ENCODE data around the gene DTX2. TPM values are rescaled to one million over a fixed set of nuclear protein-coding genes. Genes with fewer than 3 reads are reported as not detected.
"Not testable (repeated sequence)": the region's sequence is repeated elsewhere in the genome, so short reads cannot be mapped to it uniquely, and the experiment has no call there.

DTX2 gene
- total RNA-seq, 1 donor from 2014 or later, result 23.3 TPM

- not testable (repeated sequence) for H3K4me1 Mint-ChIP-seq (ENCODE audit: low read depth, unreplicated experiment); H3K27ac Mint-ChIP-seq (ENCODE audit: unreplicated experiment); H3K4me3 Mint-ChIP-seq (ENCODE audit: unreplicated experiment); DNase-seq; H3K36me3 Mint-ChIP-seq (ENCODE audit: unreplicated experiment); H3K27me3 Mint-ChIP-seq (ENCODE audit: unreplicated experiment); H3K9me3 Mint-ChIP-seq (ENCODE audit: unreplicated experiment)
These were observed 36.5 kb downstream of the DTX2 start for GRCh38 chr7:76497918-76498582.

GRCh38 chr7:76498583-76499200 lies 37.2 kb downstream of the DTX2 start:
- H3K36me3 Mint-ChIP-seq (ENCODE audit: unreplicated experiment); DNase-seq; H3K27me3 Mint-ChIP-seq (ENCODE audit: unreplicated experiment); H3K9me3 Mint-ChIP-seq (ENCODE audit: unreplicated experiment); H3K4me1 Mint-ChIP-seq (ENCODE audit: low read depth, unreplicated experiment); H3K27ac Mint-ChIP-seq (ENCODE audit: unreplicated experiment); H3K4me3 Mint-ChIP-seq (ENCODE audit: unreplicated experiment): not testable (repeated sequence)

- not testable (repeated sequence) for H3K9me3 Mint-ChIP-seq (ENCODE audit: unreplicated experiment); H3K4me3 Mint-ChIP-seq (ENCODE audit: unreplicated experiment); H3K4me1 Mint-ChIP-seq (ENCODE audit: low read depth, unreplicated experiment); DNase-seq; H3K36me3 Mint-ChIP-seq (ENCODE audit: unreplicated experiment); H3K27ac Mint-ChIP-seq (ENCODE audit: unreplicated experiment); H3K27me3 Mint-ChIP-seq (ENCODE audit: unreplicated experiment)
These were observed 37.9 kb downstream of the DTX2 start for GRCh38 chr7:76499201-76499923.

GRCh38 chr7:76499924-76500241 lies 38.4 kb downstream of the DTX2 start:
- H3K27ac Mint-ChIP-seq (ENCODE audit: unreplicated experiment); H3K36me3 Mint-ChIP-seq (ENCODE audit: unreplicated experiment); H3K4me3 Mint-ChIP-seq (ENCODE audit: unreplicated experiment); H3K27me3 Mint-ChIP-seq (ENCODE audit: unreplicated experiment); H3K4me1 Mint-ChIP-seq (ENCODE audit: low read depth, unreplicated experiment); H3K9me3 Mint-ChIP-seq (ENCODE audit: unreplicated experiment); DNase-seq: not testable (repeated sequence)

GRCh38 chr7:76502224-76502623 lies 40.7 kb downstream of the DTX2 start:
- not testable (repeated sequence) for DNase-seq; H3K4me3 Mint-ChIP-seq (ENCODE audit: unreplicated experiment); H3K9me3 Mint-ChIP-seq (ENCODE audit: unreplicated experiment); H3K27me3 Mint-ChIP-seq (ENCODE audit: unreplicated experiment); H3K36me3 Mint-ChIP-seq (ENCODE audit: unreplicated experiment); H3K27ac Mint-ChIP-seq (ENCODE audit: unreplicated experiment)
- H3K4me1 Mint-ChIP-seq (ENCODE audit: low read depth, unreplicated experiment), result peaks cover 10% of the 10 kb centered on the region

GRCh38 chr7:76502836-76503235 lies 41.3 kb downstream of the DTX2 start:
- H3K27me3 Mint-ChIP-seq (ENCODE audit: unreplicated experiment); H3K4me3 Mint-ChIP-seq (ENCODE audit: unreplicated experiment); DNase-seq; H3K36me3 Mint-ChIP-seq (ENCODE audit: unreplicated experiment); H3K27ac Mint-ChIP-seq (ENCODE audit: unreplicated experiment); H3K9me3 Mint-ChIP-seq (ENCODE audit: unreplicated experiment): not testable (repeated sequence)
- peaks cover 10% of the 10 kb centered on the region for H3K4me1 Mint-ChIP-seq (ENCODE audit: low read depth, unreplicated experiment)

- DNase-seq; H3K27me3 Mint-ChIP-seq (ENCODE audit: unreplicated experiment); H3K27ac Mint-ChIP-seq (ENCODE audit: unreplicated experiment); H3K9me3 Mint-ChIP-seq (ENCODE audit: unreplicated experiment); H3K4me3 Mint-ChIP-seq (ENCODE audit: unreplicated experiment); H3K36me3 Mint-ChIP-seq (ENCODE audit: unreplicated experiment): not testable (repeated sequence)
- peaks cover 10% of the 10 kb centered on the region for H3K4me1 Mint-ChIP-seq (ENCODE audit: low read depth, unreplicated experiment)
These were observed 41.7 kb downstream of the DTX2 start for GRCh38 chr7:76503244-76503643.

- H3K27ac Mint-ChIP-seq (ENCODE audit: unreplicated experiment), result not testable (repeated sequence)
These were observed 43.0 kb downstream of the DTX2 start for GRCh38 chr7:76504351-76505167.

More at GRCh38 chr7:76504351-76505167, 43.0 kb downstream of the DTX2 start:
- not testable (repeated sequence) for H3K36me3 Mint-ChIP-seq (ENCODE audit: unreplicated experiment); H3K27me3 Mint-ChIP-seq (ENCODE audit: unreplicated experiment); DNase-seq; H3K9me3 Mint-ChIP-seq (ENCODE audit: unreplicated experiment); H3K4me3 Mint-ChIP-seq (ENCODE audit: unreplicated experiment)
- H3K4me1 Mint-ChIP-seq (ENCODE audit: low read depth, unreplicated experiment), result peaks cover 10% of the 10 kb centered on the region
